ENCODE measurements around the gene ATP5F1D. TPM values are rescaled to one million over a fixed set of nuclear protein-coding genes. Genes with fewer than 3 reads are reported as not detected.

The ATP5F1D gene
- total RNA-seq, 3 donors from 2014 or later, result 47.6 to 64.9 (median 61.3) TPM

DNA sequence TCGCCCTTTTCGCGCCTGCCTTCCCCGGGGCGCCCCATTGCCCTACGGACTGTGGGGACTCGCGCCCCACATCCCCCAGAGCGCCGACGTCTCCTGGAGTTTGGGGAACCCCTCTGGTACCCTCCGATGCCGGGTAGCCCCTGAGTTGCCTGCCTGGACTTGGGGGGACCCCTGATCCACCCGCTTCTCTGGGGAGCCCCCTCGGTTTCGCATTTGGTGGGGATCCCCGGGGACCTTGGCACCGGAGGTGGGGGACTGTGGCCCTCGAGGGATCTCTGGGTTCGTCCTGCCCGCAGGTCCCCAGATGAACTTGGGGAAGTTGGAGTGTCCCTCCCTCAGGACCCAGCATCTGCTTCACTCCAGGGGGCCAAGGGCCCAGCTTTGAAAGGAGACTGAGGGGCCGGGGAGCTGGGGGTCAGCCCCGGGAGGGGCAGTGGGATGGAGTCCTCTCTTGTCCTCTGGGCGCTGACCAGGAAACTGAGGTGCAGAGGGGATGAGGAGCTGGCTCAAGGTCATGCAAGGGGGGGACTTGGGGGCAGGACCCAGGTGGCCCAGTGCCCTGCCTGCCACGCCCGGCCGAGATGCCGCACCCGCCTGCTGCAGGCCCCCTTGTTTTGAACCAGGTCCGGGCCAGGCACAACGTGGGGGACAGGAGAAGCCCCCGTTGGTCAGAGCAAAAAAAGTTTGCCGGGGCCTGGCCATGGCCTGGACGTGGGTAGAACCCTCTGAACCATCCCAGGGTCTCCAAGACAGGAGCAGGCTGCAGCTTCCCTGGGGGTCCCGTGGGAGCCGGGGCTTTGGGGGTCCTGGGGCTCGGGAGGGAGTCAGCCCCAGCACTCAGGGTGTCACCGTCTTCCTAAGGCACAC, 45.2 kb downstream of the ATP5F1D start:
- Histone ChIP-seq H3K27me3 (peaks cover 23 to 83% of the 10 kb centered on the region in 2 donors), H3K4me3 (peak overlapping the region in 1 of 3 donors; percentile 57), H3K36me3 (no peaks in the 10 kb centered on the region), H3K9me3 (no peaks in the 10 kb centered on the region), H3K27ac (no peak overlapping the region), H3K4me1 (no peaks in the 10 kb centered on the region)
- intact Hi-C loops (cut with DNase I; ENCODE audit: low total_unique reads), result no loop called here
- DNase-seq (ENCODE audit: low spot score in 2 of 2), result no peak
- TF ChIP-seq CTCF (IDR thresholded peaks at IDR 0.05) (no peak), POLR2AphosphoS5 (IDR thresholded peaks at IDR 0.05) (no peak), POLR2A (IDR thresholded peaks at IDR 0.05) (no peak)

- no peaks in the 10 kb centered on the region for H3K36me3 ChIP-seq
- intact Hi-C loops (cut with DNase I; ENCODE audit: low total_unique reads), result no loop called here
- no peak for DNase-seq (ENCODE audit: low spot score in 2 of 2)
- H3K27me3 ChIP-seq, result peaks cover 23 to 92% of the 10 kb centered on the region in 2 donors
- H3K9me3 ChIP-seq, result no peaks in the 10 kb centered on the region
- TF ChIP-seq POLR2AphosphoS5 (IDR thresholded peaks at IDR 0.05) (no peak), POLR2A (IDR thresholded peaks at IDR 0.05) (no peak), CTCF (IDR thresholded peaks at IDR 0.05) (no peak)
- no peaks in the 10 kb centered on the region for H3K4me1 ChIP-seq
- H3K27ac ChIP-seq, result no peak overlapping the region
- peak overlapping the region in 1 of 3 donors; percentile 22 for H3K4me3 ChIP-seq
These were observed 46.0 kb downstream of the ATP5F1D start for GRCh38 chr19:1287354-1288225.

GRCh38 chr19:1288226-1288612, 46.7 kb downstream of the ATP5F1D start:
- Histone ChIP-seq H3K27ac (no peak overlapping the region), H3K9me3 (no peaks in the 10 kb centered on the region), H3K4me1 (no peaks in the 10 kb centered on the region), H3K27me3 (peaks cover 24 to 93% of the 10 kb centered on the region in 2 donors), H3K4me3 (no peak overlapping the region), H3K36me3 (no peaks in the 10 kb centered on the region)
- no peak for DNase-seq (ENCODE audit: low spot score in 2 of 2)
- TF ChIP-seq POLR2AphosphoS5 (IDR thresholded peaks at IDR 0.05), result no peak
- TF ChIP-seq POLR2A (IDR thresholded peaks at IDR 0.05), result no peak
- no peak for TF ChIP-seq CTCF (IDR thresholded peaks at IDR 0.05)
- intact Hi-C loops (cut with DNase I; ENCODE audit: low total_unique reads), result no loop called here

GRCh38 chr19:1288833-1289685, 47.5 kb downstream of the ATP5F1D start:
- no peak for TF ChIP-seq POLR2A (IDR thresholded peaks at IDR 0.05)
- TF ChIP-seq CTCF (IDR thresholded peaks at IDR 0.05), result no peak
- TF ChIP-seq POLR2AphosphoS5 (IDR thresholded peaks at IDR 0.05), result no peak
- Histone ChIP-seq H3K36me3 (no peaks in the 10 kb centered on the region), H3K4me3 (no peak overlapping the region), H3K27me3 (peaks cover 30 to 93% of the 10 kb centered on the region in 2 donors), H3K27ac (no peak overlapping the region), H3K9me3 (no peaks in the 10 kb centered on the region), H3K4me1 (no peaks in the 10 kb centered on the region)
- intact Hi-C loops (cut with DNase I; ENCODE audit: low total_unique reads), result no loop called here
- DNase-seq (ENCODE audit: low spot score in 2 of 2), result no peak
